HL-60 (cell line): Measurements from ENCODE around the gene UBXN7.
"Not testable (repeated sequence)": the region's sequence is repeated elsewhere in the genome, so short reads cannot be mapped to it uniquely, and the experiment has no call there.

Source experiments
- DNase-seq, 2 experiments: peaks; one replicate each; pipeline ENCODE4 v3.0.0-alpha.2; 2010 to 2020; ENCODE audit warnings: low read depth in 1 of 2, low spot score in 1 of 2
- H3K27ac ChIP-seq: fragments of 250-450 bp; sonication (Bioruptor Pico); replicated peaks from 2 replicates; pipeline ENCODE4 v1.5.1; 2020; ENCODE audit warnings: mild to moderate bottlenecking, moderate library complexity
- H3K27me3 ChIP-seq: fragments of 250-450 bp; sonication (Bioruptor Pico); 2 replicates; pipeline ENCODE4 v1.5.1; 2021; ENCODE audit warnings: mild to moderate bottlenecking, moderate library complexity; ENCODE audit not compliant: insufficient read depth, poor library complexity, severe bottlenecking
- H3K4me3 ChIP-seq: replicated peaks from 2 replicates; pipeline ENCODE4 v1.5.1; 2011; ENCODE audit warnings: mild to moderate bottlenecking, control low read depth, low read length; ENCODE audit not compliant: insufficient read depth
- CTCF ChIP-seq: IDR thresholded peaks from one replicate; pipeline ENCODE4 v1.5.1; 2011; ENCODE audit warnings: low read length, control low read depth, inconsistent platforms; ENCODE audit not compliant: insufficient read depth
- GABPA ChIP-seq: IDR thresholded peaks from 2 replicates; pipeline ENCODE4 v1.6.1; 2012; ENCODE audit warnings: low read depth
- POLR2AphosphoS5 ChIP-seq: IDR thresholded peaks from 2 replicates; pipeline ENCODE4 v1.6.1; 2012; ENCODE audit warnings: low read depth
- REST ChIP-seq: IDR thresholded peaks from 2 replicates; pipeline ENCODE4 v1.6.1; 2012; ENCODE audit warnings: low read depth; ENCODE audit not compliant: insufficient replicate concordance
- SPI1 ChIP-seq: IDR thresholded peaks from 2 replicates; pipeline ENCODE4 v1.6.1; 2012; ENCODE audit warnings: low read depth, mild to moderate bottlenecking, borderline replicate concordance

The UBXN7 gene

GRCh38 chr3:196423044-196423781, 9.0 kb downstream of the UBXN7 start:
- no peak overlapping the region for H3K4me3 ChIP-seq
- no peaks in the 10 kb centered on the region for H3K27me3 ChIP-seq
- TF ChIP-seq GABPA (no peak), REST (no peak), SPI1 (no peak), POLR2AphosphoS5 (no peak), CTCF (no peak)
- H3K27ac ChIP-seq, result no peak overlapping the region
- no peak for DNase-seq

- not testable (repeated sequence) for H3K27ac ChIP-seq, H3K4me3 ChIP-seq, DNase-seq, H3K27me3 ChIP-seq
Measured at GRCh38 chr3:196421668-196422067, 10.6 kb downstream of the UBXN7 start.

- Histone ChIP-seq H3K4me3 (no peak overlapping the region), H3K27ac (no peak overlapping the region), H3K27me3 (no peaks in the 10 kb centered on the region)
- no peak for DNase-seq
- TF ChIP-seq REST (no peak), GABPA (no peak)
Measured at GRCh38 chr3:196419386-196419785, 12.8 kb downstream of the UBXN7 start.

GRCh38 chr3:196418601-196419000, 13.6 kb downstream of the UBXN7 start:
- Histone ChIP-seq H3K4me3 (no peak overlapping the region), H3K27ac (no peak overlapping the region; the same call in 1 of the 2 replicates)
- DNase-seq, result no peak

More at GRCh38 chr3:196418601-196419000, 13.6 kb downstream of the UBXN7 start:
- TF ChIP-seq CTCF, result no peak
- TF ChIP-seq POLR2AphosphoS5, result no peak
- no peak for TF ChIP-seq REST
- no peak for TF ChIP-seq SPI1
- no peak for TF ChIP-seq GABPA
- no peaks in the 10 kb centered on the region for H3K27me3 ChIP-seq
